Measurements from ENCODE around the gene CCDC178.
"Not testable (repeated sequence)": the region's sequence is repeated elsewhere in the genome, so short reads cannot be mapped to it uniquely, and the experiment has no call there.

The CCDC178 gene

DNA sequence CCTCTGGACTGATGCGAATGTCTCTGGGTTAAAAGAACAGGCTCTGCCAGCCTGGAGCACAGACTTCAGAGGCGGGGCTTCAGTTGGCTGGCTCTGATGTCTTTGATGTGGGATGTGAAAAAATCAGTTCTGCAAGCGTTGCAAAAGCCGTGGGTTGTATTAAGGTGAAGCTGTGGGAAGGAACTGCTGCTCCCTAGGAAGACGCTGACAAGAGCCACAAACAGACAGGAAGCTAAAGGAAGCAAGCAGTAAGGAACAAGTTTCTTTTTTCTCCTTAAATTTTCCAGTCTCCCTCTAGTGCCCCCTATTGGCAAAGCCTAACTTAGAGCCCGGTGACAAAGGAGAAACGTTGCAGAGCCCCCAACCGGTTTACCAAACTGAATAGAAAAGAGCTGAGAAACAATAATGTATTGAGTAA lies 239.0 kb downstream of the CCDC178 start:
- no peak for DNase-seq

- DNase-seq, result no peak
Observed at GRCh38 chr18:33195795-33196194, 244.7 kb downstream of the CCDC178 start.

DNA sequence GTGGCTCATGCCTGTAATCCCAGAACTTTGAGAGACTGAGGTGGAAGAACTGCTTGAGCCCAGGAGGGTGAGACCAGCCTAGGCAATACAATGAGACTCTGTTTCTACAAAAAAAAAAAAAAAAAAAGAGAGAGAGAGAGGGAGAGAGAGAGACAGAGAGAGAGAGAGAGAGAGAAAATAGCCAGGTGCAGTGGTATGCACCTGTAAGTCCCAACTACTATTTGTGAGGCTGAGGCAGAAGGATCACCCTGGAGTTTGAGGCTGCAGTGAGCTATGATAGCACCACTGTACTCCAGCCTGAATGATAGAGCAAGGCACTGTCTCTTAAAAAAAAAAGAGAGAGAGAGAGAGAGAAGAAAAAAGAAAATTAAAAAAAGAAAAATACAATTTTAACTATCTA lies 245.7 kb downstream of the CCDC178 start:
- DNase-seq, result no peak

GRCh38 chr18:33184958-33185357 lies 255.6 kb downstream of the CCDC178 start:
- DNase-seq, result no peak

GRCh38 chr18:33184175-33184574 lies 256.3 kb downstream of the CCDC178 start:
- no peak for DNase-seq

GRCh38 chr18:33183136-33183535 lies 257.4 kb downstream of the CCDC178 start:
- DNase-seq, result no peak

DNA sequence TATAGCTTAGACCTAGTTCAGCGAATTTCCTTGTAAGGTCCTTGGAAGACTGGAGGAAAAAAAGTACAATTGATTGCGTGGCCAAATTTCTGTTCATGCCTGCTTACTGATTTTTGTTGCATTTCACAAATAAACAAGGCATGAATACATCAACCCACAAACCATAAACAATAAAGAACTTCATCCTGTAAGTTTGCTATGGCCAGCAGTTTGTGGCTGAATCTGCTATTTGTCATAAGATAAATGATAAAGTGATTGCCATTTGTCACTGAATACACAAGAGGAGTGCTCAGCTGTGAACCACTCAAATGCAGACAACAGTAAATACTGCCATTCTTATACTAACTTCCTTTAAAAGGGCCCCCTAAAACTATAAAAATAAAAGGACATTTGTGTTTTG lies 259.5 kb downstream of the CCDC178 start:
- DNase-seq, result no peak

GRCh38 chr18:33169218-33169617 lies 271.3 kb downstream of the CCDC178 start:
- DNase-seq, result no peak

GRCh38 chr18:33164121-33164520 lies 276.4 kb downstream of the CCDC178 start:
- DNase-seq, result not testable (repeated sequence)

GRCh38 chr18:33161131-33161530 lies 279.4 kb downstream of the CCDC178 start:
- no peak for DNase-seq

DNA sequence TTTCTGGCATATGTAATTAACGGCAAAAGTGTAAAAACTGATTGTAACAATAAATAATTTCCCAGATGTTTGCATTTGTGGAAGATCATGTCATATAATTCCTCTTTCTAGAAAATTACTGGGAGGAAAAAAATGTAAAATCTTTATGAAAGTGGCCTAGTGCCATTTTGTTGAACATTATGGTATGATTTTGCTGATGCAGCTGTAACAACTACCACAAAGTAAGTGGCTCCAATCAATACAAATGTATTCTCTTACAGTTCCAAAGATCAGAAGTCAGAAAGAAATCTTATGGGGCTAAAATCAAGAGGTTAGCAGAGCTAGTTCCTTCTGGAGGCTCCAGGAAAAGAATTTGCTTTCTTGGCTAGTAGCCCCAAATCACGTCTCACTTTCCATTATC lies 281.4 kb downstream of the CCDC178 start:
- DNase-seq, result no peak

- DNase-seq, result peak; percentile 3
Observed at GRCh38 chr18:33157893-33158292, 282.6 kb downstream of the CCDC178 start.

DNA sequence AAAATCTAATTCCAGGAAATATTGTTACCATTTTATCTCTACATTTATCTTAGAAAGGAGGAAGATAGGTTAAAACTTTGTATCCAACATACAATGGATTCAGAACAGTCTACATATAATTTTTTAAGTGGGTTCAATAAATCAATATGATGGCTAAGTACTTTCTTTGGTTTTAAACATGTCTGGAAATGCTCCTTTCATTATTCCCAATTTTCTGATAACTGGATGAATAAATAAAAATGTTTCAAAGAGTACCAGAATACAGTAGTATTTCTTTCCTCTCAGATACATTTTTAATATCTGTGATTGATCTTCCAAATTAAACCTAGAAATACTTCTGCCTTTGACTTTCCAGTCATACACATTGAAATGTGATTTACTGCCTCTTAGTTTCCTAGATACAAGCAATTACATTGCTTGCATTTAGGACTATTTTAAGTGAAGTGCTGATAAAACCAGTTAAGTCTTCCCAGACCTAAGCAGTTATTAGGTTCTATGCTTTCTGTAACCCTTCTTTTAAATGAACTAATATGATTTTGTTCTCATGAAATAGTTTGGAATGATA lies 283.5 kb downstream of the CCDC178 start:
- no peak for DNase-seq

- DNase-seq, result no peak
Observed at GRCh38 chr18:33154049-33154448, 286.5 kb downstream of the CCDC178 start.

- no peak for DNase-seq
Observed at GRCh38 chr18:33152376-33152775, 288.1 kb downstream of the CCDC178 start.

- DNase-seq, result not testable (repeated sequence)
Observed at GRCh38 chr18:33147811-33148210, 292.7 kb downstream of the CCDC178 start.

GRCh38 chr18:33146014-33146413 lies 294.5 kb downstream of the CCDC178 start:
- no peak for DNase-seq

- no peak for DNase-seq
Observed at GRCh38 chr18:33135951-33136660, 304.4 kb downstream of the CCDC178 start.

DNA sequence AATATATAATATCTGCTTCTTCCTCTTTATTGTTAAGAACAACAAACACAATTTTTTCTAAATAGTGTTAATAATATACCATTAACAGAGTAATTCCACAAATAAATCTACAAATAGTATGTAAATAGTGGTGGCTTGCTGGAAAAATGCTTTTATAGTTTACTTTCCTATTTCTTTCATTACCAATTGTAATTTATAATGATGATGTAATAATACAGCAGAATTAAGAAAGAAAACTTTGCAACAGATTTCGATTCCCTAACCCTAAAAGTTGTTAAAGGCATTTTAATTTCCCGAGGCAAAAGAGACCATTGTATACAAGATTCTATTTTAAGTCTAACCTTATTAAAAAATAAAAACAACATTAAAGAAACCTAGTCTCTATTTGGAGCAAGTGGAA lies 307.9 kb downstream of the CCDC178 start:
- no peak for DNase-seq

DNA sequence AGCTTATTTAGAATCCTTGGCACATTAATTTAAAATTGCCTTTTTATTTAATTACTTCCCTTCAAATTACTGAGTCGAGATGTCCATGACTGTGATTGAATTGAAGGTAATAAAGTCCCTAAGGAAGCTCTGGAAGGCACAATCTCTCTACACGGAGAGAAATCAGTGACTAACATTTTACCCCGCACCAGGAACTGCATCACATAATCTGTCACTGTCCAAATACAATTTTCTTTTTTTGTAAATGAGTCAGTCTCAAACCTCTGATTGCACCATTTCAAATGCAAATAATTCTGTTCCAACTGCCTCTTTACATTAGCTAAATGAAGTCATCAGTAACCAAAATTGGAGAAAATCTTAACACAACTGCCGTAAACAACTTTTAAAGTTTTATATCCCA lies 311.9 kb downstream of the CCDC178 start:
- no peak for DNase-seq

- peak; percentile 52 for DNase-seq
Observed at GRCh38 chr18:33123862-33124518, 316.5 kb downstream of the CCDC178 start.

GRCh38 chr18:33116376-33116775 lies 324.1 kb downstream of the CCDC178 start:
- DNase-seq, result no peak

DNA sequence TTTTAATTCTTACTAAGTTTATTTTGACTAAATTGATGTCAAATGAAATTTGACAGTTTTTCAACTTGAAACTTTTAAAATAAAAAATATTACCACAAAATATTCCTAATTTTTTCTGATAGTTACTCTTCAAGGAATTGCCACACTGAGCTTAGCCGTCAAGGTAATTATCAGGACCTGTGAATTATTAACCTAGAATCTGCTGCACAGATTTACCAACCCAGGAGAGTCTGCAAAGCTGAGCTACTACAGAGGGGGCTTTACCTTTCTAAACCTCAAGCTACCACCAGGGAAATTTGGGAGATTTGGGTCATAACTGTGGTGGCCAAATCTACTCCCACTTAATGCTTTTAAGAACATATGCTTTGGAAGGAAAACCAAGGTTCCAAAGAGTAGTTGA lies 324.6 kb downstream of the CCDC178 start:
- DNase-seq, result no peak

GRCh38 chr18:33115476-33115875 lies 325.0 kb downstream of the CCDC178 start:
- DNase-seq, result no peak
